Renal cortex interstitium (tissue), 15 donors: Measurements from ENCODE around the gene SYCN. TPM values are rescaled to one million over a fixed set of nuclear protein-coding genes. Genes with fewer than 3 reads are reported as not detected.
"Not testable (repeated sequence)": the region's sequence is repeated elsewhere in the genome, so short reads cannot be mapped to it uniquely, and the experiment has no call there.

Experiments
- DNase-seq, 11 donors: peaks; one replicate each; pipeline ENCODE4 v3.0.0-alpha.2; 2013; ENCODE audit warnings: low read depth in 9 of 11, low spot score in 4 of 11; ENCODE audit errors: extremely low read depth in 1 of 11
- long read RNA-seq, 16 experiments: transcript quantifications; one replicate each; lab custom pipeline, GENCODE V29; 2026
- polyA plus RNA-seq, 3 donors: library from polyadenylated mRNA; unstranded; fragments of 120-200 nt; gene quantifications; one replicate each; pipeline ENCODE4 v1.2.1, GENCODE V29; 2013; ENCODE audit not compliant: insufficient read length in 3 of 3

Gene SYCN, protein sequence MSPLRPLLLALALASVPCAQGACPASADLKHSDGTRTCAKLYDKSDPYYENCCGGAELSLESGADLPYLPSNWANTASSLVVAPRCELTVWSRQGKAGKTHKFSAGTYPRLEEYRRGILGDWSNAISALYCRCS
- not detected for polyA plus RNA-seq
- long read RNA-seq, donor 1: 0 reads
- long read RNA-seq, donor 2: 0 reads
- long read RNA-seq, donor 3: 0 reads
- long read RNA-seq, donor 4: 0 reads
- long read RNA-seq, donor 5: 0 reads
- long read RNA-seq, donor 6: 0 reads
- long read RNA-seq, donor 7: 0 reads
- long read RNA-seq, donor 8: 0 reads
- long read RNA-seq, donor 9: 0 reads
- long read RNA-seq, donor 10: 0 reads
- long read RNA-seq, donor 11: 0 reads
- long read RNA-seq, donor 12: 0 reads
- long read RNA-seq, donor 13: 0 reads
- long read RNA-seq, donor 14: 0 reads
- long read RNA-seq, donor 15: 0 reads
- long read RNA-seq, donor 16: 0 reads

DNA sequence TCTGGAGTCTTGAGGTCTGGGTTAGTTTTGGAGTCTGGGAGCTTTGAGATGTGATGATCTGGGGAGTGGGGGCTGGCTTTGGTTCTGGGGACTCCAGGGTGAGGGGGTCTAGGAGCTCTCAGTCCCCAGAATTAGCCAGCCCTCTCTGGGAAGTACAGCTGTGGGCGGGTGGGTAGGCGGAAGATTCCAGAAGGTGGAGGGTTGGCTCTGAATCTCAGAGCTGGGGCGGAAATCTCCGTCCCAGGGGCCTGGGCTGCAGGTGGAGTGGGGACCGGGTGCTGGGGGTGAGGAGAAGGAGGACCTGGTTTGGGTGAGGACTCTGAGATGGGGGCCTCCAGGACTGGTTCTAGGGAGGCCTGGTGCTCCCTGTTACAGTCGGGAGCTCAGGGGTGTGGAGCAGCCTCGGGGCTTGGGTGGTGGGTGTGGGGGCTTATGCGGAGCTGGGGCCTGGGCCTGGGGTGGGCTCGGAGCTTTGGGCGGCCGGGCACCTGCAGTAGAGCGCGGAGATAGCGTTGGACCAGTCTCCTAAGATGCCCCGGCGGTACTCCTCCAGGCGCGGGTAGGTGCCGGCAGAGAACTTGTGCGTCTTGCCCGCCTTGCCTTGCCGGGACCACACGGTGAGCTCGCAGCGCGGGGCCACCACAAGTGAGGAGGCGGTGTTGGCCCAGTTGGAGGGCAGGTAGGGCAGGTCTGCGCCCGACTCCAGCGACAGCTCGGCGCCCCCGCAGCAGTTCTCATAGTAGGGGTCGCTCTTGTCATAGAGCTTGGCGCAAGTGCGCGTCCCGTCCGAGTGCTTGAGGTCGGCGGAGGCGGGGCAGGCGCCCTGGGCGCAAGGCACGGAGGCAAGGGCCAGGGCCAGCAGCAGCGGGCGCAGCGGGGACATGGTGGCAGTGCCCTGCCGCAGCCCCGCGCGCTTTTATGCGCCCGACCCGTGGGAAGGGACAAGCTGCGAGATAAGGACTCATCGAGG lies at the start of gene SYCN:
Gene SYCN, minus strand, starts transcription at position 892 of the 970 bp plus-strand sequence. Its CDS starts 9 bp downstream, at position 883.
- no peak for DNase-seq

DNA sequence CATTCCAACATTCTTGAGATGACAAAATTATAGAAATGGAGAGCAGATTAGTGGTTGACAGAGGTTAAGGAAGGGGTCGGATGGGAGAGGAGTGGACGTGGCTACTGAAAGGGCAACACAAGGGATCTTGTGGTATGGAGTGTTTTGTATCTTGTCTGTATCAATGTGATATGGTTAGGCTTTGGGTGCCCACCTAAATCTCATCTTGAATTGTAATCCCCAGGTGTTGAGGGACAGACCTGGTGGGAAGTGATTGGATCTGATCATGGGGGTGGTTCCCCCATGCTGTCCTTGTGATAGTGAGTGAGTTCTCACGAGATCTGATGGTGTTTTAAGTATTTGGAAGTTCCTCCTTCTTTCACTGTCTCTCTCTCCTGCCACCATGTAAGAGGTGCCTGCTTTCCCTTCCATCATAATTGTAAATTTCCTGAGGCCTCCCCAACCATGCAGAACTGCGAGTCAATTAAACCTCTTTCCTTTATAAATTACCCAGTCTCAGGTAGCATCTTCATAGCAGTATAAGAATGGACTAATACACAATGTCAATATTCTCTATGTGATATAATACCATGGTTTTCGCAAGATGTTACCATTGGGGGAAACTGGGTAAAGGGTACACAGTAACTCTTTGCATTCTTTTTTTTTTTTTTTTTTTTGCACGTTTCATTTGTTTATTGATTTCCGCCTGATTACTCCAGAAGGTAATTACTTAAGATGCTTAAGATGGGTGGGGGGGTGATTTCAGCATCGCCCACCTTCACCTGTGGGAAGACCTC lies 49.5 kb upstream of the SYCN start:
- no peak for DNase-seq

DNA sequence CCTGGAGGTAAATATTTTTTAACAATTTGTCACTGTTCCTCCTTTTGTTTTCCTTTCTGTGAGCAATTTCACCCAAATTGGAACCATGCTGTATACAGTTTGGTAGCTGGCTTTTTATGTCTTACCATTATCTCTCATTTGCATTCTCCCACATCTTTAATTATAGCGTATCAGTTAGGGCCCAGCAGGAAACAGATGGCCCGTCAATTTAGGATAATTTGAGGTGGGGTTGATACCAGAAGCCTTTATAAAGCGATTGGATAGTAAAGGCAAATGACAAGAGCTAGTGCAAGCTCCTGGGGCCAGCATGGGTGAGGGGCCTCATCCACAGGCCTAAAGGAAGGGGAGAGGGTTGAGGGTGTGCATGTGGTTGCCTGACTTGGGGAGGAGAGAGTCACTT lies 48.4 kb upstream of the SYCN start:
- DNase-seq: no peak

DNA sequence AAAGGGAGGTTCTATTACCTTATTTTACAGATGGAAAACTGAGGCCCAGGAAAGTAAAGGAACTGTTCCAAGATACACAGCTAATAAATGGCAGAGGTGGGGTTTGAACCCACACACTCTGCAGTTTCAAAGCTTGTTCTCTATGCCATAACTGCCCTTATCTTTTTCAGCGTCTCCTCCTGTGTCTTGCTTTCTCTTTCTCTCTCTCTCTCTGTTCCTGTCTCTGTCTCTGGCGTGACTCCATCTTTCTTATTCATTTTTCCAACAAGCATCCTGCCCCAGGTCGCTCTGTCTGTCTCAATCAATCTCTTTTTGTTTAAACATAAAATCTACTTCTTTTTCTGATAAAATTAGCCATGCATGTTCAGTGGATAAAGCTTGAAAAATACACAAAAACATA lies 47.8 kb upstream of the SYCN start:
- no peak for DNase-seq

DNA sequence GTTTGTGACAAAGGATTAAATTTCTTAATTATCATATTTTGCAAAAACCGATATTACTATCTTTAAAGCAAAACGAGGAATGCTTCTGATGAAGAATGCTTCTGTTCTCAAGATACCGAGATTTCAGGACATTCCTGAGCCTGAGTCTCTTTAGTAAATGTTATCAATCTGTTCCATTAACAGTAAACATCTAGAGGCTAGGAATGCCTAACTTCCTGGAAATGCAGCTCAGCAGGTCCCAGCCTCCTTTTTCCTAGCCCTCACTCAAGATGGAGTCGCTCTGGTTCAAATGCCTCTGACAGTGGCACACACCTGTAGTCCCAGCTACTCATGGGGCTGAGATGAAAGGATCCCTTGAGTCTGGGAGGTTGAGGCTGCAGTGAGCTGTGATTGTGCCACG lies 47.0 kb upstream of the SYCN start:
- no peak for DNase-seq

DNA sequence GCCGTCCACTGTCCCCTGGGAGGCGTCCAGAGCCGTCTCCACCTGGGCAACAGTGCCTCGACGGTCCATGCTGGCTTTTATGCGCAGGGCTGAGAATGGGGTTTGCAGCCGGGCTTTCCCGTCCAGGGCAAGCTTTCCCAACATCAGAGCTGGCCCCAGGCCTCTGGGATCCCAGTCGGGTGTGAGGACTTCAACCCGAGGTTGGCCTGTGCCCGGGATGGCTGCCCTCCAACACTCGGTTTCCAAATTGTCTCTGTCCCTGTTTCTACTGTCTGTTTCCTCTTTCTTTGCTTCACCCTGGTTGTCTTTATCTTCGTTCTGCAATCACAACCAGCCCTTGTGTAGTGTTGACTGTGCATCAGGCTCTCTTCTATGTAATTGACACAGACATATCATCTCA lies 44.7 kb upstream of the SYCN start, which contains the start of gene IFNL4:
Gene IFNL4, minus strand, starts transcription at position 51 of the 400 bp plus-strand sequence.
- DNase-seq: no peak

DNA sequence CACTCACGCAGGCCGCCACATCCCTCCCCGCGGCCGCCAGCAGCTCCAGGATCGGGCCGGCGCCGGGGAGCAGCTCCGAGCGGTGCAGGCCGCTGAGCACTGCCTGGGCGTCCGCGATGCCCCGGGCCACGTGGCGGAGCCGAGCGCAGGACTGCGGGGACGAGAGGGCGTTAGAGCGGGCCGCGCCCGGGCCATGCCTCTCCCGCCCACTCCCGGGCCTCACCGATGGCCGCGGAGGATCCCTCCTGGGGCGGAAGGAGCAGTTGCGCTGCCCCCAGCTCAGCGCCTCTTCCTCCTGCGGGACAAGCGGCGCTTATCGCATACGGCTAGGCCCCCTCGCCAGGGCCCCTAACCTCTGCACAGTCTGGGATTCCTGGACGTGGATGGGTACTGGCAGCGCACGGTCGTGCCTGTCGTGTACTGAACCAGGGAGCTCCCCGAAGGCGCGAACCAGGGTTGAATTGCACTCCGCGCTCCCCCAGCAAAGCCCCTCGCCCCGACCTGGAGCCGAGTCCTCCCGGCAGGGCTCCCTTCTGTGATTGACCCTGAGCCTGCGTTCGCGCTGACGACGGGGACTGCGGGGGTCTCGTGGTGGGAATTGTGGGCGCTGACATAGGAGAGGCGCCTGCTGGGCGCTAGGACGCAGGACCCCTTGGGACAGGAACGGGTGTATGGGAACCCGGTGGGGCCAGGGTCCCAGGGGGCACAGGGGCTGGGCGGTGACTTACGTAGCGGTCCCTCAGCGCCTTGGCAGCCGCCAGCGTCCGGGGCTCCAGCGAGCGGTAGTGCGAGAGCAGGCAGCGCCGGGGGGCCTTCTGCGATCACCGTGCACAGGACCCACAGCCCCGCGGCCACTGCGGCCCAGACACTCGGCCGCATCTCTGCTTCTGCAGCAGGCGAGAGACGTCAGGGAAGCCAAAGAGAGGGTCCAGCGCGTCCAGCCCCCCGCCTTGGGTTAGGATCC lies 43.9 kb upstream of the SYCN start:
- no peak for DNase-seq

DNA sequence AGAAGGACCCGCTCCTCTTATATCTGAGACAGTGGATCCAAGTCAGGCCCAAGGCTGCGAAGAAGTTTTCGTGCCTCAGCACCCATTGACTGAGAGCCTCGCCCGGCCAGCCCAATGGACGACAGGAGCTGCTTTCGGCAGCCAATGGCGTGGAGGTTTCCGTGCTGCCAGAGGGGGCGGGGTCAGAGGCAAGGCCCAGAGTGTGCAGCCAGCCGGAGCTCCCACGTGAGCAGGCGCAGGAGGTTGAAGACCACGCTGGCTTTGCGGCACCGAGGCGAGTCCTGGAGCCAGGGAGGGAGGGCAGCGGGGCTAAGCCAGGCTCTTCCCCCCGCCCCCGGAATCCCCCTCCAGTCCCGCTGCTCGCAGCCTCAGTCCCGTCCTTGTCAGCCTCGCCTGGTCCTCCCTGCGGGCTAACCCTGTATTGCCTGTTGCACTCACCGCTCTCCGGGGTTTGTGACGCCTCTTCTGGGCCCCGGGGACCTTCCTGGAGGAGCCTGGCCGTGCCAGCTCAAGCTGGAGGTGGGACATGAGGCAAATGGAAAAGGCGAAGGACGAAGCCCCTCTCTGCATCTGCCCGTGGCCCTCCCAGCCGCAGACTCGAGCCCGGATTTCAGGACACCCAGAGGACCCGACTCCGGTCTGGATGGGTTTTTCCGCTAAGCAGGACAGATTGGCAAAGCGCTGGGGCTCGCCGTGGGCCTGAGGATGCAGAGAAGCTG lies 43.0 kb upstream of the SYCN start:
- DNase-seq: peak in 1 of 11 donors; percentile 32

DNA sequence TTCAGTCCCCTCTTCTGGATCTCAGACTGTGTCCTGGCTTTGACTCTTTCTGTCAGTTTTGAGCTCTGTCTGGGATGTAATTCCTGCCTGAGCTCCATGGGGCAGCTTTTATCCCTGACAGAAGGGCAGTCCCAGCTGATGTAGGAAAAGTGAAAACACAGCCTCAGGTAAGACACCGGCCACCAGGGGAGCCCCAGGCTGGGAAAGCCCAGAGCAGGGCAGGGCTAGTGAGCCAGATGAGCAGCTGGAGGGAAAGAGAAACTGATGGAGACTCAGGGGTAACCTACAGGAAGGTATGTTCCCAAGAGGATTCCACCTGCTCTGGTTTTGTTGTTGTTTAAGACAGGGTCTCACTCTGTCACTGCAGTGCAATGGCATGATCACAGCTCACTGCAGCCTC lies 41.1 kb upstream of the SYCN start:
- not testable (repeated sequence) for DNase-seq

DNA sequence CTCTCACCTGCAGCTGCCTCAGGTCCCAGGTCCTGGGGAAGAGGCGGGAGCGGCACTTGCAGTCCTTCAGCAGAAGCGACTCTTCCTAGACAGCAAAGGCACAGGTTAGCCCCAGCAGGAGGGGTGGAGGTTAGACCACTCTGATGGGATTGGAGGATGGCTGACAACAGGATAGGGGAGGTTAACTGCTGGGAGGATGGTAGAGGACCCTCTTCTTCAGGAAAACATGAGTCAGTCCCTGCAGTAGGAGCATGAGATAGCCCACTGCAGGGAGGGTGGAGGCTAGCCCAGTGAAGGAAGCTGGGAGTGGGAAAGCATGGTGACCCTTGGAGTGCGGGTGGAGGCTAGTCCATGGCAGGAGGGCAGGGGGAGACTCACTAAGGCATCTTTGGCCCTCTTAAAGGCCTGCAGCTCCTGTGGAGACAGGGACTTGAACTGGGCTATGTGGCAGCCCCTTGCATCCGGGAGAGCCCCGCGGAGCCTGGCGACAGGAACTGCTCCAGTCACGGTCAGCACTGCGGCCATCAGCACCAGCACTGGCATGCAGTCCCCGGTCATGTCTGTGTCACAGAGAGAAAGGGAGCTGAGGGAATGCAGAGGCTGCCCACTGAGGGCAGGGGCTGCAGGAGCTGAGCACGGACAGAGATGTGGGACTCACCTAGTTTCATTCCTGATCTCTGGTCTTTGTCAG lies 40.5 kb upstream of the SYCN start, which contains the start of gene IFNL3:
Gene IFNL3, minus strand, starts transcription at position 597 of the 691 bp plus-strand sequence. Its CDS starts 39 bp downstream, at position 558.
- not testable (repeated sequence) for DNase-seq

DNA sequence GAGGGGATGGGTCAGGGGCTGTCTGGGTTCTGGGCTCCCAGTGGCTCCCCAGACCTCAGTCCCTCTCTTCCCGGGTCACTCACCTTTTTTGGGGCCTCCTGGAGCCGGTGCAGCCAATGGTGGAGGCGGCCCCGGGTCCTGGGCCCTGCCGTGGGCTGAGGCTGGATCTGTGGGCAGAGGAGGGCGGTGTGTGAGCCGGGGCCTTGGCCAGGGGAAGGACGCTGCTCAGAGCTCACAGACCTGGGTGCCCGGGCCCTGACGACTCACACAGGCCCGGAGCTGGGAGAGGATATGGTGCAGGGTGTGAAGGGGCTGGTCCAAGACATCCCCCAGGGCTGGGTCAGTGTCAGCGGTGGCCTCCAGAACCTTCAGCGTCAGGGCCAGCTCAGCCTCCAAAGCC lies 39.7 kb upstream of the SYCN start:
- DNase-seq: not testable (repeated sequence)

DNA sequence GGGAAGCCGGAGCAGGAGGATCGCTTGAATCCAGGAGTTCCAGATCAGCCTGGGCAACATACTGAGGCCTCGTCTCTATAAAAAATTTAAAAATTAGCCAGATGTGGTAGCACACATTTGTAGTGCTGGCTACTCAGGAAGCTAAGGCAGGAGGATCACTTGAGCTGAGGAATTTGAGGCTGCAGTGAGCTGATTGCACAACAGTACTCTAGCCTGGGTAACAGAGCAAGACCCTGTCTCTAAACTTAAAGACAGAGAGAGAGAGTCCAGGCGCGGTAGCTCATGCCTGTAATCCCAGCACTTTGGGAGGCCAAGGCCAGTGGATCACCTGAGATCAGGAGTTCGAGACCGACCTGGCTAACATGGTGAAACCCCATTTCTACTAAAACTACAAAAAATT lies 36.4 kb upstream of the SYCN start:
- no peak for DNase-seq

DNA sequence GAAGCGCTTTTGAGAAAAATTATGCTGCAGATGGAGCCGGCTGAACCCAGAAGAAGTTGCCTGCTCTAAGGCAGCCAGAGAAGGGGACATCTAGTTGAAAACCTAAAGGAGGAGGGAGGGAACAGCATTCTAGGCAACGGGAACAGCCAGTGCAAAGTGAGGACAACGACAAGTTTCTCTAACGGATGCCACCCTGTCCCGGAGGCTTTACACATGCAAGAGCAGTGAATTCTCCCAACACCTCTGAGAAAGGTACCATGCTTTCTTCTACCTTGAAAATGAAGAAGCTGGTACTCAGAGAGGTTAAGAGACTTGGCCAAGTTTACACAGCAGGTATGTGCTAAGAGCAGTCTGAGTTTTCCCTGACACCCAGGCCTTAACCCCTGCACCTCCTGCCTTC lies 34.9 kb upstream of the SYCN start:
- no peak for DNase-seq

DNA sequence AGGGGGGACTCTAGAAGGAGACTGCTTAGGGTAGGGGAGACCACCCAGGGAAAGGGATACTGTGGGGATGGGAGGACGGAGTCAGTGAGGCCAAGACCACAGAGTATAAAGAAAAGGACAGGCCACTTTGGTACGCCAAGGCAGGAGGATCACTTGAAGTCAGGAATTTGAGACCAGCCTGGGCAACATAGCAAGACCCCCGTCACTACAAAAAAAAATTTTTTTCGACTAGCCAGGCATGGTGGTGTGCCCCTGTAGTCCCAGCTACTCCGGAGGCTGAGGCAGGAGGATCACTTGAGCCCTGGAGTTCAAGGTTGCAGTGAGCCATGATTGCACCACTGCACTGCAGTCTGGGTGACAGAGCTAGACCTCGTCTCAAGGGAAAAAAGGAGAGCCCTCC lies 34.1 kb upstream of the SYCN start:
- no peak for DNase-seq

DNA sequence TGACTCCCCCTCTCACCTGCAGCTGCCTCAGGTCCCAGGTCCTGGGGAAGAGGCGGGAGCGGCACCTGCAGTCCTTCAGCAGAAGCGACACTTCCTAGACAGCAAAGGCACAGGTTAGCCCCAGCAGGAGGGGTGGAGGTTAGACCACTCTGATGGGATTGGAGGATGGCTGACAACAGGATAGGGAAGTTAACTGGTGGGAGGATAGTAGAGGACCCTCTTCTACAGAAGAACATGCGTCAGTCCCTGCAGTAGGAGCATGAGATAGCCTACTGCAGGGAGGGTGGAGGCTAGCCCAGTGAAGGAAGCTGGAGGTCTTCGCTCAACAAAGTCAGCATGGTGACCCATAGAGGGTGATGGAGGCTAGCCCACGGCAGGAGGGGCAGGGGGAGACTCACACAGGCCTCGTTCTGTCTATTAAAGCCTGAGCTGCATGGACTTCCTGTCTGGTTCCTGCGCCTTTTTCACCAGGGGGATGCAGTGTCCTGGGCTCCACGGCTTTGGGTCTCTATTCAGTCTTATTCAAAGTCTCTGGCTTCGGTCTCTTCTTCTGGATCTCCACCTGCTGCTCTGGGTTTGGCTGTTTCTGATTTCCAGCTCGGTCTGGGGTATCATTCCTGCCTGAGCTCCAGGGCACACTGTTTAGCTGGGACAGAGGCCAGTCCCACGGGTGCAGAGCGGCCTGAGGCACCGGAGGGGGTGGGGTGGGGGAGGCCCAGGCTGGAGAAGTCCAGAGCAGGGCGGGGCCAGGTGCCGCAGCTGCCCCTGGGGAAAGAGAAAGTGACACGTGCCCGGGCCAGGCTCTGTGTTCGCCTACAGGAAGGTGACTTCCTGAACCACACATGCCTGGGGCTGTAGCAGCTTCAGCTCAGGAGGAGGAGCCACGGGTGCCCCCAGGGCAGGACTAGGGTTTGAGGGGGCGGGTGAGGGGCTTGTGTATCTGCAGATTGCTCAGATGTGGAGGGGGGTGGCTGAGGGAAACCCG lies 33.4 kb upstream of the SYCN start:
- no peak for DNase-seq
